ENCODE results near the gene PRR30.

Gene PRR30

DNA sequence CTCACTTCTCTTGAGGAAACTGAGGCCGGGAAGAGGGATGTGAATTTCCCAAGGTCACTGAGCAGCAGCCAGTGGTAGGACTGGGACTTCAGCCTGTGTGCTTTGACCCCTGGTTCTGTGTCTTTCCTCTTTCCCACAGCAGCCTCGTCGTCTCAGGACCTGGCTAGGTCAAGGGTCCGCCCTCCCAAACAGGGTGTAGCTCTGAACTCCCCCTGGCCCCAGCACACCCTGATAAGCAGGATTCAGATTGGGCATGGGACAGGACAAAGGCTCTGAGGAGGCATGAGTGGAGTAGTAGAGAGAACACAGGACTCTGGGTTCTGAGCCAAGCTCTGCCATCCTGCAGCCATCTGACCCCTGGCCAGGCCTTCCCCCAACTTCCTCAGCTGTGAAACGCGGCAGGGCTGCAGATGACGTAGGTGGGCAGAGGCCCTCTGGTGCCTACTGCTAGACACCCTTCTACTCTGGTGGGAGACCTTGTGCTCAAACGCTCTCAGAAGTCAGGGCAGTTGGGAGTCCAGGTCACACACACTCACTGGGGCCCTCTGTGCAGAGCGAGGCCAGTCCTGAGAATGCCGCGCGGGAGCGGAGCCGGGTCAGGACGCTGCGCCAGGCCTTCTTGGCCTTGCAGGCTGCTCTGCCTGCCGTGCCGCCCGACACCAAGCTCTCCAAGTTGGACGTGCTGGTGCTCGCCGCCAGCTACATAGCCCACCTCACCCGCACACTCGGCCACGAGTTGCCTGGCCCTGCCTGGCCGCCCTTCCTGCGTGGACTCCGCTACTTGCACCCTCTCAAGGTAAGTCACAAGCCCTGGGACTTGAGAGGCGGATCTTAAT lies 10.6 kb upstream of the PRR30 start:
- TF ChIP-seq GABPA (IDR thresholded peaks at IDR 0.05; ENCODE audit: low read depth) (no peak), REST (IDR thresholded peaks at IDR 0.05; ENCODE audit: insufficient replicate concordance, low read depth) (no peak), CTCF (IDR thresholded peaks at IDR 0.05; ENCODE audit: insufficient read depth, low read length) (no peak), POLR2AphosphoS5 (IDR thresholded peaks at IDR 0.05; ENCODE audit: low read depth) (no peak), SPI1 (IDR thresholded peaks at IDR 0.05; ENCODE audit: borderline replicate concordance, low read depth) (no peak)
- no peak for DNase-seq (ENCODE audit: low read depth in 1 of 2, low spot score in 1 of 2)
- Histone ChIP-seq H3K27ac (replicated peaks) (no peak overlapping the region), H3K4me3 (replicated peaks; ENCODE audit: insufficient read depth, low read length) (no peak overlapping the region), H3K27me3 (ENCODE audit: insufficient read depth, poor library complexity, severe bottlenecking) (no peaks in the 10 kb centered on the region)

- DNase-seq (ENCODE audit: low read depth in 1 of 2, low spot score in 1 of 2), result no peak
- no peak within 1 kb of the TSS for H3K4me3 ChIP-seq (replicated peaks; ENCODE audit: insufficient read depth, low read length)
- no peak within 1 kb of the TSS for H3K27ac ChIP-seq (replicated peaks)
- no peak for TF ChIP-seq CTCF (IDR thresholded peaks at IDR 0.05; ENCODE audit: insufficient read depth, low read length)
- TF ChIP-seq POLR2AphosphoS5 (IDR thresholded peaks at IDR 0.05; ENCODE audit: low read depth), result no peak
- no peak for TF ChIP-seq SPI1 (IDR thresholded peaks at IDR 0.05; ENCODE audit: borderline replicate concordance, low read depth)
- TF ChIP-seq REST (IDR thresholded peaks at IDR 0.05; ENCODE audit: insufficient replicate concordance, low read depth), result no peak
- TF ChIP-seq GABPA (IDR thresholded peaks at IDR 0.05; ENCODE audit: low read depth), result no peak
- H3K27me3 ChIP-seq (ENCODE audit: insufficient read depth, poor library complexity, severe bottlenecking), result peaks cover under 1% of the 10 kb centered on the region
Measured at GRCh38 chr2:27148801-27149439, 9.7 kb upstream of the PRR30 start, which contains the start of gene TCF23. TCF23 (plus strand) TSS chr2:27149004; CDS start chr2:27149134, 130 bp downstream.

GRCh38 chr2:27147935-27148334 lies 8.7 kb upstream of the PRR30 start:
- Histone ChIP-seq H3K4me3 (replicated peaks; ENCODE audit: insufficient read depth, low read length) (no peak overlapping the region), H3K27me3 (ENCODE audit: insufficient read depth, poor library complexity, severe bottlenecking) (peaks cover 2% of the 10 kb centered on the region), H3K27ac (replicated peaks) (no peak overlapping the region)
- no peak for DNase-seq (ENCODE audit: low read depth in 1 of 2, low spot score in 1 of 2)
- TF ChIP-seq CTCF (IDR thresholded peaks at IDR 0.05; ENCODE audit: insufficient read depth, low read length) (no peak), POLR2AphosphoS5 (IDR thresholded peaks at IDR 0.05; ENCODE audit: low read depth) (no peak), GABPA (IDR thresholded peaks at IDR 0.05; ENCODE audit: low read depth) (no peak), SPI1 (IDR thresholded peaks at IDR 0.05; ENCODE audit: borderline replicate concordance, low read depth) (no peak), REST (IDR thresholded peaks at IDR 0.05; ENCODE audit: insufficient replicate concordance, low read depth) (no peak)

Data from HL-60 (cell line).